Astrocyte (in vitro differentiated cells and primary cell): Measurements from ENCODE around the gene MYZAP. TPM values are rescaled to one million over a fixed set of nuclear protein-coding genes. Genes with fewer than 3 reads are reported as not detected.

Experiments used
- DNase-seq: peaks from one replicate; pipeline ENCODE4 v3.0.0-alpha.2; 2010; ENCODE audit warnings: low read depth
- FAIRE-seq: peaks from 2 replicates; lab custom pipeline; 2011; peaks lifted over from hg19 to GRCh38; lab: Jason Lieb, UNC
- H2AFZ ChIP-seq: 2 replicates; pipeline ENCODE4 v1.6.0; 2012; ENCODE audit warnings: low read depth, low read length, inconsistent platforms
- H3K27ac ChIP-seq: 2 replicates; pipeline ENCODE4 v1.5.1; 2011; ENCODE audit warnings: low read depth, low read length, inconsistent platforms
- H3K27me3 ChIP-seq: 2 replicates; pipeline ENCODE4 v1.6.0; 2011; ENCODE audit warnings: low read length, inconsistent platforms; ENCODE audit not compliant: insufficient read depth
- H3K36me3 ChIP-seq: 2 replicates; pipeline ENCODE4 v1.5.1; 2011; ENCODE audit warnings: low read length, inconsistent platforms; ENCODE audit not compliant: insufficient read depth
- H3K4me1 ChIP-seq: 2 replicates; pipeline ENCODE4 v1.5.1; 2011; ENCODE audit warnings: low read length, inconsistent platforms; ENCODE audit not compliant: insufficient read depth
- H3K4me2 ChIP-seq: 2 replicates; pipeline ENCODE4 v1.6.0; 2012; ENCODE audit warnings: low read length, inconsistent platforms
- H3K4me3 ChIP-seq: 2 replicates; pipeline ENCODE4 v1.5.1; 2011; ENCODE audit warnings: low read depth, mild to moderate bottlenecking, low read length, inconsistent platforms; ENCODE audit not compliant: insufficient read depth
- H3K79me2 ChIP-seq: 2 replicates; pipeline ENCODE4 v1.6.0; 2012; ENCODE audit warnings: mild to moderate bottlenecking, low read length, inconsistent platforms; ENCODE audit not compliant: insufficient read depth
- H3K9ac ChIP-seq: 2 replicates; pipeline ENCODE4 v1.6.0; 2012; ENCODE audit warnings: mild to moderate bottlenecking, low read length, inconsistent platforms
- H3K9me3 ChIP-seq: 2 replicates; pipeline ENCODE4 v1.5.1; 2012; ENCODE audit warnings: low read depth, mild to moderate bottlenecking, low read length, inconsistent platforms; ENCODE audit not compliant: insufficient read depth
- H4K20me1 ChIP-seq: 2 replicates; pipeline ENCODE4 v1.6.0; 2012; ENCODE audit warnings: low read length, inconsistent platforms; ENCODE audit not compliant: insufficient read depth
- H3K27ac Mint-ChIP-seq: one replicate; pipeline ENCODE4 v1.8.0; 2021; ENCODE audit warnings: mild to moderate bottlenecking, mixed read lengths; ENCODE audit not compliant: unreplicated experiment
- H3K27me3 Mint-ChIP-seq: one replicate; pipeline ENCODE4 v1.8.0; 2021; ENCODE audit warnings: low read depth, mixed read lengths; ENCODE audit not compliant: unreplicated experiment
- H3K36me3 Mint-ChIP-seq: one replicate; pipeline ENCODE4 v1.8.0; 2021; ENCODE audit warnings: low read depth, mixed read lengths; ENCODE audit not compliant: unreplicated experiment
- H3K4me1 Mint-ChIP-seq: one replicate; pipeline ENCODE4 v1.8.0; 2021; ENCODE audit warnings: low read depth, mixed read lengths; ENCODE audit not compliant: unreplicated experiment
- H3K4me3 Mint-ChIP-seq: one replicate; pipeline ENCODE4 v1.8.0; 2021; ENCODE audit warnings: mild to moderate bottlenecking, moderate library complexity, mixed read lengths; ENCODE audit not compliant: unreplicated experiment
- H3K9me3 Mint-ChIP-seq: one replicate; pipeline ENCODE4 v1.8.0; 2021; ENCODE audit warnings: mild to moderate bottlenecking, mixed read lengths; ENCODE audit not compliant: unreplicated experiment
- EZH2 ChIP-seq: IDR thresholded peaks from 2 replicates; pipeline ENCODE4 v1.6.1; 2012; ENCODE audit warnings: mild to moderate bottlenecking, low read length, inconsistent platforms; ENCODE audit not compliant: insufficient read depth
- total RNA-seq: library from RNA; stranded (reverse); gene quantifications from 2 replicates; pipeline ENCODE4 v1.2.1, GENCODE V29; 2021
- TF ChIP-seq, protein P1 (sequence below): IDR thresholded peaks from 2 replicates; pipeline ENCODE4 v1.5.1; 2011; ENCODE audit warnings: low read depth, mild to moderate bottlenecking, inconsistent platforms, low read length, moderate library complexity; ENCODE audit not compliant: insufficient read depth

Gene MYZAP
- total RNA-seq, 1 donor from 2014 or later = 0.41 TPM

GRCh38 chr15:57605491-57605890 lies 13.8 kb downstream of the MYZAP start:
- no peak overlapping the region for H3K4me3 Mint-ChIP-seq
- H3K27me3 Mint-ChIP-seq = peaks cover 13% of the 10 kb centered on the region

GRCh38 chr15:57606048-57606447 lies 14.3 kb downstream of the MYZAP start:
- no peak overlapping the region for H2AFZ ChIP-seq
- H3K27me3 ChIP-seq = no peaks in the 10 kb centered on the region
- no peaks in the 10 kb centered on the region for H3K9me3 ChIP-seq
- no peak overlapping the region for H3K4me3 ChIP-seq
- no peak overlapping the region for H3K27ac ChIP-seq
- Mint-ChIP-seq H3K4me1 (no peaks in the 10 kb centered on the region), H3K27me3 (peaks cover 12% of the 10 kb centered on the region), H3K9me3 (no peaks in the 10 kb centered on the region), H3K27ac (no peak overlapping the region), H3K4me3 (no peak overlapping the region), H3K36me3 (no peaks in the 10 kb centered on the region)
- no peaks in the 10 kb centered on the region for H3K36me3 ChIP-seq
- no peak overlapping the region for H3K9ac ChIP-seq
- FAIRE-seq (no peak), DNase-seq (no peak)
- no peak for TF ChIP-seq EZH2
- TF ChIP-seq, protein P1, sequence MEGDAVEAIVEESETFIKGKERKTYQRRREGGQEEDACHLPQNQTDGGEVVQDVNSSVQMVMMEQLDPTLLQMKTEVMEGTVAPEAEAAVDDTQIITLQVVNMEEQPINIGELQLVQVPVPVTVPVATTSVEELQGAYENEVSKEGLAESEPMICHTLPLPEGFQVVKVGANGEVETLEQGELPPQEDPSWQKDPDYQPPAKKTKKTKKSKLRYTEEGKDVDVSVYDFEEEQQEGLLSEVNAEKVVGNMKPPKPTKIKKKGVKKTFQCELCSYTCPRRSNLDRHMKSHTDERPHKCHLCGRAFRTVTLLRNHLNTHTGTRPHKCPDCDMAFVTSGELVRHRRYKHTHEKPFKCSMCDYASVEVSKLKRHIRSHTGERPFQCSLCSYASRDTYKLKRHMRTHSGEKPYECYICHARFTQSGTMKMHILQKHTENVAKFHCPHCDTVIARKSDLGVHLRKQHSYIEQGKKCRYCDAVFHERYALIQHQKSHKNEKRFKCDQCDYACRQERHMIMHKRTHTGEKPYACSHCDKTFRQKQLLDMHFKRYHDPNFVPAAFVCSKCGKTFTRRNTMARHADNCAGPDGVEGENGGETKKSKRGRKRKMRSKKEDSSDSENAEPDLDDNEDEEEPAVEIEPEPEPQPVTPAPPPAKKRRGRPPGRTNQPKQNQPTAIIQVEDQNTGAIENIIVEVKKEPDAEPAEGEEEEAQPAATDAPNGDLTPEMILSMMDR = no peak
- H3K4me2 ChIP-seq = no peak overlapping the region
- no peaks in the 10 kb centered on the region for H4K20me1 ChIP-seq
- no peaks in the 10 kb centered on the region for H3K79me2 ChIP-seq
- peaks cover 16% of the 10 kb centered on the region for H3K4me1 ChIP-seq

More at GRCh38 chr15:57605491-57605890, 13.8 kb downstream of the MYZAP start:
- TF ChIP-seq EZH2 = no peak
- TF ChIP-seq, protein P1 = no peak
- Histone ChIP-seq H3K36me3 (no peaks in the 10 kb centered on the region), H3K27me3 (no peaks in the 10 kb centered on the region), H3K9ac (no peak overlapping the region), H3K4me3 (no peak overlapping the region), H2AFZ (no peak overlapping the region), H3K27ac (no peak overlapping the region), H3K79me2 (no peaks in the 10 kb centered on the region), H4K20me1 (no peaks in the 10 kb centered on the region), H3K4me2 (no peak overlapping the region), H3K9me3 (no peaks in the 10 kb centered on the region), H3K4me1 (peaks cover 14% of the 10 kb centered on the region)
- Mint-ChIP-seq H3K27ac (no peak overlapping the region), H3K36me3 (no peaks in the 10 kb centered on the region), H3K4me1 (no peaks in the 10 kb centered on the region), H3K9me3 (no peaks in the 10 kb centered on the region)
- DNase-seq = no peak
- no peak for FAIRE-seq

GRCh38 chr15:57606816-57607215 lies 15.1 kb downstream of the MYZAP start:
- no peaks in the 10 kb centered on the region for H3K4me1 Mint-ChIP-seq
- Histone ChIP-seq H2AFZ (no peak overlapping the region), H3K79me2 (no peaks in the 10 kb centered on the region), H3K27ac (no peak overlapping the region), H3K4me2 (no peak overlapping the region), H3K9ac (no peak overlapping the region), H3K9me3 (no peaks in the 10 kb centered on the region), H4K20me1 (no peaks in the 10 kb centered on the region), H3K27me3 (no peaks in the 10 kb centered on the region), H3K4me3 (no peak overlapping the region), H3K36me3 (no peaks in the 10 kb centered on the region), H3K4me1 (peaks cover 16% of the 10 kb centered on the region)
- FAIRE-seq (no peak), DNase-seq (no peak)
- H3K27ac Mint-ChIP-seq = no peak overlapping the region
- H3K4me3 Mint-ChIP-seq = no peak overlapping the region
- TF ChIP-seq, protein P1 = no peak
- TF ChIP-seq EZH2 = no peak
- H3K9me3 Mint-ChIP-seq = no peaks in the 10 kb centered on the region
- no peaks in the 10 kb centered on the region for H3K36me3 Mint-ChIP-seq
- H3K27me3 Mint-ChIP-seq = peaks cover 8% of the 10 kb centered on the region
